Fibroblast of lung (primary cell): ENCODE measurements around the gene RBM28. TPM values are rescaled to one million over a fixed set of nuclear protein-coding genes. Genes with fewer than 3 reads are reported as not detected.

Experiments used
- DNase-seq, 2 donors: peaks; one replicate each; pipeline versions ENCODE4 v3.0.0 to v3.0.0-alpha.2; 2010; ENCODE audit warnings: low read depth in 2 of 2
- H2AFZ ChIP-seq: 2 replicates; pipeline ENCODE4 v1.5.1; 2012; ENCODE audit warnings: low read length, control low read depth, inconsistent platforms
- H3K27ac ChIP-seq: 2 replicates; pipeline ENCODE4 v1.5.1; 2011; ENCODE audit warnings: low read length, control low read depth; ENCODE audit not compliant: insufficient read depth
- H3K27me3 ChIP-seq: 2 replicates; pipeline ENCODE4 v1.5.1; 2011; ENCODE audit warnings: mild to moderate bottlenecking, low read length; ENCODE audit not compliant: control insufficient read depth, insufficient read depth
- H3K36me3 ChIP-seq: 2 replicates; pipeline ENCODE4 v1.5.1; 2011; ENCODE audit warnings: low read length; ENCODE audit not compliant: control insufficient read depth, insufficient read depth
- H3K4me1 ChIP-seq: 2 replicates; pipeline ENCODE4 v1.5.1; 2011; ENCODE audit warnings: low read length; ENCODE audit not compliant: control insufficient read depth, insufficient read depth; ENCODE audit errors: extremely low read depth
- H3K4me2 ChIP-seq: 2 replicates; pipeline ENCODE4 v1.5.1; 2011; ENCODE audit warnings: low read length, control low read depth; ENCODE audit not compliant: insufficient read depth; ENCODE audit errors: extremely low read depth
- H3K4me3 ChIP-seq, 4 experiments: fragments of 200-600 bp in 1 of 4; sonication (generic) in 1 of 4; replicated peaks in 1 of 4; 2 replicates each; pipeline ENCODE4 v1.5.1; 2011 to 2016; ENCODE audit warnings: low read length in 4 of 4, low read depth in 3 of 4, mild to moderate bottlenecking in 3 of 4, control low read depth in 2 of 4, inconsistent platforms in 1 of 4, mixed read lengths in 1 of 4; ENCODE audit not compliant: insufficient read depth in 1 of 4; ENCODE audit errors: control extremely low read depth in 1 of 4
- H3K79me2 ChIP-seq: 2 replicates; pipeline ENCODE4 v1.5.1; 2012; ENCODE audit warnings: mild to moderate bottlenecking, low read length, inconsistent platforms; ENCODE audit not compliant: control insufficient read depth, insufficient read depth
- H3K9ac ChIP-seq: 2 replicates; pipeline ENCODE4 v1.5.1; 2011; ENCODE audit warnings: mild to moderate bottlenecking, low read length, control low read depth; ENCODE audit not compliant: insufficient read depth
- H3K9me3 ChIP-seq: 2 replicates; pipeline ENCODE4 v1.5.1; 2012; ENCODE audit warnings: low read depth, low read length; ENCODE audit not compliant: control insufficient read depth, insufficient read depth
- H4K20me1 ChIP-seq: 2 replicates; pipeline ENCODE4 v1.5.1; 2011; ENCODE audit warnings: low read length; ENCODE audit not compliant: control insufficient read depth, insufficient read depth; ENCODE audit errors: extremely low read depth
- CTCF ChIP-seq, 2 donors: IDR thresholded peaks in 1 of 2; conservative IDR thresholded peaks in 1 of 2; 1 replicate in 1 of 2; 2 replicates in 1 of 2; pipeline ENCODE4 v1.5.1; 2011 to 2012; ENCODE audit warnings: low read length in 2 of 2, control low read depth in 1 of 2, inconsistent platforms in 1 of 2, low read depth in 1 of 2, mild to moderate bottlenecking in 1 of 2
- EZH2 ChIP-seq: IDR thresholded peaks from 2 replicates; pipeline ENCODE4 v1.5.1; 2012; ENCODE audit warnings: low read length, control low read depth, mild to moderate bottlenecking; ENCODE audit errors: missing control alignments
- polyA plus RNA-seq, 2 donors: library from polyadenylated mRNA; depleted of rRNA in 1 of 2; stranded (reverse) in 1 of 2; unstranded in 1 of 2; fragments of >200 nt; gene quantifications; 2 replicates each; pipeline ENCODE4 v1.2.1, GENCODE V29; 2011 to 2012; ENCODE audit warnings: missing spikeins in 1 of 2
- total RNA-seq: library from RNA; depleted of rRNA; stranded (reverse); fragments of >200 nt; gene quantifications from 2 replicates; pipeline ENCODE4 v1.2.1, GENCODE V29; 2014

The RBM28 gene
- total and polyA plus RNA-seq, 2 donors (not counting 1 experiment from before 2014, with no cell fraction given) = 11.2 to 22.9 TPM

DNA sequence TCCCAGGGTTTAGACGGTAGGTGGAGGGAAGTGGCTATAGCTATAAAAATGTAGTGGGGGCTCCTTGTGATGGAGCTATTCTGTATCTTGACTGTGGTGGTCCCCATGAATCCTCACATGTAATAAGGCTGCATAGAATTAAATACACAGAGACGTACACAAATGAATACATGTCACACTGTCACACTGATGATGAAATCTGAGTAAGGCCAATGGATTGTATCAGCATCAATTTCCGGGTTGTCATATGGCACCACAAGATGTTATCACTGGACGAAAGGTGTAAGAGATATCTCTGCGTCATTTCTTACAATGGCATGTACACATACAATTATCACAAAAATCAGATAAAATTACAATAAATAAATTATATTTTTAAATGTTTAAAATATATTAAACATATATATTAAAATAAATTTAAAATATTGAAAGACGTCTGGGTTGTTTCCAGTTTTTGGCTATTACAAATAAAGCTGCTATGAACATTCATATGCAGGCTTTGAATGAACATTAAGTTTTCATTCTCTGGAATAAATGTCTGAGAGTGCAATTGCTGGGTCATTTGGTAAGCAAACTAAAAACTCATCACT lies 64.5 kb downstream of the RBM28 start:
- no peaks in the 10 kb centered on the region for H3K36me3 ChIP-seq
- H3K4me2 ChIP-seq = no peak overlapping the region
- H3K4me3 ChIP-seq = no peak overlapping the region
- peaks cover 6% of the 10 kb centered on the region for H3K27me3 ChIP-seq
- H3K4me1 ChIP-seq = no peaks in the 10 kb centered on the region
- H3K9ac ChIP-seq = no peak overlapping the region
- no peaks in the 10 kb centered on the region for H4K20me1 ChIP-seq
- H2AFZ ChIP-seq = no peak overlapping the region
- TF ChIP-seq CTCF (conservative IDR thresholded peaks at IDR 0.05 in 1 of 2, IDR thresholded peaks at IDR 0.05 in 1 of 2; ENCODE audit: low read depth in 1 of 2, low read length in 2 of 2) = no peak
- TF ChIP-seq EZH2 = no peak
- H3K79me2 ChIP-seq = no peaks in the 10 kb centered on the region
- no peak overlapping the region for H3K27ac ChIP-seq
- no peak for DNase-seq
- no peaks in the 10 kb centered on the region for H3K9me3 ChIP-seq

- DNase-seq = no peak
- H3K36me3 ChIP-seq = no peaks in the 10 kb centered on the region
- H3K79me2 ChIP-seq = no peaks in the 10 kb centered on the region
- no peak overlapping the region for H2AFZ ChIP-seq
- H3K9ac ChIP-seq = no peak overlapping the region
- H3K27me3 ChIP-seq = peaks cover 7% of the 10 kb centered on the region
- TF ChIP-seq EZH2 = no peak
- no peaks in the 10 kb centered on the region for H3K4me1 ChIP-seq
- H3K9me3 ChIP-seq = no peaks in the 10 kb centered on the region
- no peak overlapping the region for H3K4me3 ChIP-seq
- H4K20me1 ChIP-seq = no peaks in the 10 kb centered on the region
- H3K27ac ChIP-seq = no peak overlapping the region
- no peak overlapping the region for H3K4me2 ChIP-seq
These were observed 65.3 kb downstream of the RBM28 start for GRCh38 chr7:128278366-128278765.

GRCh38 chr7:128275681-128276080 lies 68.0 kb downstream of the RBM28 start:
- H3K4me3 ChIP-seq = no peak overlapping the region
- H3K4me2 ChIP-seq = no peak overlapping the region
- TF ChIP-seq EZH2 (no peak), CTCF (conservative IDR thresholded peaks at IDR 0.05 in 1 of 2, IDR thresholded peaks at IDR 0.05 in 1 of 2; ENCODE audit: low read depth in 1 of 2, low read length in 2 of 2) (no peak)
- no peaks in the 10 kb centered on the region for H3K9me3 ChIP-seq
- H3K79me2 ChIP-seq = no peaks in the 10 kb centered on the region
- no peak overlapping the region for H2AFZ ChIP-seq
- H3K9ac ChIP-seq = no peak overlapping the region
- DNase-seq = no peak
- H4K20me1 ChIP-seq = no peaks in the 10 kb centered on the region
- no peak overlapping the region for H3K27ac ChIP-seq
- peaks cover 32% of the 10 kb centered on the region for H3K27me3 ChIP-seq
- peaks cover 3% of the 10 kb centered on the region for H3K4me1 ChIP-seq
- no peaks in the 10 kb centered on the region for H3K36me3 ChIP-seq
